Measurements from ENCODE around the gene HEXD. TPM values are rescaled to one million over a fixed set of nuclear protein-coding genes. Genes with fewer than 3 reads are reported as not detected.

The HEXD gene
- total RNA-seq = 90.4 TPM

DNA sequence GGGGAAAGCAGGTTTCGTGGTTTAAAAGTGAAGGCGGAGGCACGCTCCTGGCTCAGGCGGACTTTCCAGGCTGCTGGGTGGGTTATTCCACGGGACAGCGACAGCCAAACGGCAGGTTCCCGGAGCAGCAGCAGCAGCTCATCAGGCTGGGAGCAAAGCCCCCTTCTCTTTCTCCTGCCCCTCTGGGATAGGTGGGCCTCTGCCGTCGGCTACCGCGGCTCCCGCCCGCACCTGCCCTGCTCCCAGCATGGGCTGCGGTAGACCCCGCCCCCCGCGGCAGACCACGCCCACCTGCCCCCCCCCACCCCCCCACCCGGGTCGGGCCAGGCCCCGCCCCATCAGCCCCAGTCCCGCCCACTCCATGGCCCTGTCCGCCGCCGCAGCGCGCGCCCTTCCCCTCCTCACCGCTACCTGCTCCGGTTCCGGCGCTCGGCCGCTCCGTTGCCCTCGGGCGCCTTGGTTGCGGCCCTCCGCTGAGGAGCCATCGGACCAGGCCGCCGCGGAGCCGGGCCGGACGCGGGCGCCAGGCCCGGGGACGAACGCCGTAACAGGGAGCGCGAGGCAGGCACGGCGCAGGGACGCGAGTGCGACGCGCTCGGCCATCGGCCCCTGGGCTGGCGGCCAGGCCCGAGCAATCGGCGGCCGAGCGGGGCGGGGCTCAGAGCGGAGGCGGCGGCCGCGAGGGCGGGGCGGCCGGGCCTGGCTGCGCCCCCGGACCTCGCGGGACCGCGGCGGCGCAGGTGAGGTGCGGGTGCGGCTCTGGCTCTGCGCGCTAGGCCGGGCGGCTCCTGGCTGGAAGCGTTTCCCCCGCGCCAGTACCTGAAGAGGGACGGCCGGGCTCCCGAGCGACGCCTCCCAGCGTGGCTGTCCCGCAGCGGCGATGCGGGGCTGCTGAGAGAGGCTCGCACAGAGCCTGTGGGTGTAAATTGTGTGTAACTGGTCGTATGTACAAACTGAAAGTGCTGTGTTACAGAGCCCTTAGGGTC, at the start of gene HEXD, which contains the start of gene OGFOD3:
Gene HEXD (plus strand): TSS at position 347 of the 986 bp plus-strand sequence. CDS start 1,453 bp downstream, outside the sequence.
Gene OGFOD3 (minus strand): TSS at position 586 of the 986 bp plus-strand sequence. CDS start 101 bp downstream, at position 485.
- peaks cover 0 to 13% of the 10 kb centered on the region in 2 donors for H3K36me3 ChIP-seq
- H3K4me3 ChIP-seq = peak within 1 kb of the TSS; percentile 79 to 83
- intact Hi-C loops (cut with DNase I) = loop anchor here (2.0 kb wide), 1 partner anchor 75 kb away; no protein-coding TSS in a partner anchor
- TF ChIP-seq POLR2A (IDR thresholded peaks at IDR 0.05) = peak in 1 of 2 donors; percentile 38
- TF ChIP-seq, protein P1, sequence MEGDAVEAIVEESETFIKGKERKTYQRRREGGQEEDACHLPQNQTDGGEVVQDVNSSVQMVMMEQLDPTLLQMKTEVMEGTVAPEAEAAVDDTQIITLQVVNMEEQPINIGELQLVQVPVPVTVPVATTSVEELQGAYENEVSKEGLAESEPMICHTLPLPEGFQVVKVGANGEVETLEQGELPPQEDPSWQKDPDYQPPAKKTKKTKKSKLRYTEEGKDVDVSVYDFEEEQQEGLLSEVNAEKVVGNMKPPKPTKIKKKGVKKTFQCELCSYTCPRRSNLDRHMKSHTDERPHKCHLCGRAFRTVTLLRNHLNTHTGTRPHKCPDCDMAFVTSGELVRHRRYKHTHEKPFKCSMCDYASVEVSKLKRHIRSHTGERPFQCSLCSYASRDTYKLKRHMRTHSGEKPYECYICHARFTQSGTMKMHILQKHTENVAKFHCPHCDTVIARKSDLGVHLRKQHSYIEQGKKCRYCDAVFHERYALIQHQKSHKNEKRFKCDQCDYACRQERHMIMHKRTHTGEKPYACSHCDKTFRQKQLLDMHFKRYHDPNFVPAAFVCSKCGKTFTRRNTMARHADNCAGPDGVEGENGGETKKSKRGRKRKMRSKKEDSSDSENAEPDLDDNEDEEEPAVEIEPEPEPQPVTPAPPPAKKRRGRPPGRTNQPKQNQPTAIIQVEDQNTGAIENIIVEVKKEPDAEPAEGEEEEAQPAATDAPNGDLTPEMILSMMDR (IDR thresholded peaks at IDR 0.05) = no peak
- TF ChIP-seq POLR2AphosphoS5 (IDR thresholded peaks at IDR 0.05; ENCODE audit: insufficient read depth in 1 of 2, low read depth in 1 of 2) = peak in 1 of 2 donors; percentile 48
- peaks cover 25% of the 10 kb centered on the region for H3K4me1 ChIP-seq
- H3K27me3 ChIP-seq = no peaks in the 10 kb centered on the region
- DNase-seq (ENCODE audit: extremely low spot score in 2 of 2) = no peak
- H3K9me3 ChIP-seq = no peaks in the 10 kb centered on the region
- peak within 1 kb of the TSS; percentile 84 for H3K27ac ChIP-seq

GRCh38 chr17:82369211-82369610, 48.9 kb upstream of the HEXD start:
- TF ChIP-seq POLR2A (IDR thresholded peaks at IDR 0.05) (no peak), POLR2AphosphoS5 (IDR thresholded peaks at IDR 0.05; ENCODE audit: insufficient read depth in 1 of 2, low read depth in 1 of 2) (no peak)
- TF ChIP-seq, protein P1 (IDR thresholded peaks at IDR 0.05) = no peak
- H3K27ac ChIP-seq = no peak overlapping the region
- no peaks in the 10 kb centered on the region for H3K36me3 ChIP-seq
- no peaks in the 10 kb centered on the region for H3K27me3 ChIP-seq
- no peaks in the 10 kb centered on the region for H3K9me3 ChIP-seq
- DNase-seq (ENCODE audit: extremely low spot score in 2 of 2) = no peak
- intact Hi-C loops (cut with DNase I) = no loop called here
- no peak overlapping the region for H3K4me3 ChIP-seq
- H3K4me1 ChIP-seq = peaks cover 10% of the 10 kb centered on the region

- no peaks in the 10 kb centered on the region for H3K27me3 ChIP-seq
- no peak for DNase-seq (ENCODE audit: extremely low spot score in 2 of 2)
- intact Hi-C loops (cut with DNase I) = no loop called here
- no peaks in the 10 kb centered on the region for H3K36me3 ChIP-seq
- TF ChIP-seq, protein P1 (IDR thresholded peaks at IDR 0.05) = no peak
- TF ChIP-seq POLR2A (IDR thresholded peaks at IDR 0.05) (no peak), POLR2AphosphoS5 (IDR thresholded peaks at IDR 0.05; ENCODE audit: insufficient read depth in 1 of 2, low read depth in 1 of 2) (no peak)
- no peaks in the 10 kb centered on the region for H3K9me3 ChIP-seq
- H3K4me3 ChIP-seq = peak overlapping the region; percentile 1 to 22
- H3K27ac ChIP-seq = no peak overlapping the region
- H3K4me1 ChIP-seq = peaks cover 10% of the 10 kb centered on the region
These were observed 47.4 kb upstream of the HEXD start for GRCh38 chr17:82370471-82371332.

GRCh38 chr17:82371333-82372248, 46.6 kb upstream of the HEXD start, which contains the start of gene UTS2R:
UTS2R (plus strand) TSS chr17:82371765; CDS start chr17:82374325, 2,560 bp downstream.
- Histone ChIP-seq H3K4me1 (peaks cover 10% of the 10 kb centered on the region), H3K4me3 (peak within 1 kb of the TSS; percentile 1 to 22), H3K9me3 (no peaks in the 10 kb centered on the region), H3K36me3 (no peaks in the 10 kb centered on the region), H3K27me3 (no peaks in the 10 kb centered on the region), H3K27ac (no peak within 1 kb of the TSS)
- intact Hi-C loops (cut with DNase I) = no loop called here
- no peak for TF ChIP-seq POLR2A (IDR thresholded peaks at IDR 0.05)
- TF ChIP-seq, protein P1 (IDR thresholded peaks at IDR 0.05) = no peak
- TF ChIP-seq POLR2AphosphoS5 (IDR thresholded peaks at IDR 0.05; ENCODE audit: insufficient read depth in 1 of 2, low read depth in 1 of 2) = no peak
- no peak for DNase-seq (ENCODE audit: extremely low spot score in 2 of 2)

Measured in vagina (tissue), 2 donors.